Fibroblast of skin of abdomen (primary cell): ENCODE data around the gene PRG2. TPM values are rescaled to one million over a fixed set of nuclear protein-coding genes. Genes with fewer than 3 reads are reported as not detected.

Source experiments
- DNase-seq: peaks from one replicate; pipeline ENCODE4 v3.0.0-alpha.2; 2013
- polyA plus RNA-seq, 2 experiments: library from polyadenylated mRNA; unstranded; fragments of 120-200 nt; gene quantifications; one replicate each; pipeline ENCODE4 v1.2.1, GENCODE V29; 2013; ENCODE audit not compliant: insufficient read length in 2 of 2

Gene PRG2, protein sequence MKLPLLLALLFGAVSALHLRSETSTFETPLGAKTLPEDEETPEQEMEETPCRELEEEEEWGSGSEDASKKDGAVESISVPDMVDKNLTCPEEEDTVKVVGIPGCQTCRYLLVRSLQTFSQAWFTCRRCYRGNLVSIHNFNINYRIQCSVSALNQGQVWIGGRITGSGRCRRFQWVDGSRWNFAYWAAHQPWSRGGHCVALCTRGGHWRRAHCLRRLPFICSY
- not detected for polyA plus RNA-seq (2013, experiment 1 of 2; ENCODE audit: insufficient read length)
- polyA plus RNA-seq (2013, experiment 2 of 2; ENCODE audit: insufficient read length), result not detected

GRCh38 chr11:57390535-57390934, at the start of gene PRG2:
Gene PRG2, minus strand, starts transcription at chr11:57390650. Its CDS starts 706 bp downstream, at chr11:57389944.
- DNase-seq, result no peak

- DNase-seq, result no peak
Observed at GRCh38 chr11:57439786-57440185, 49.3 kb upstream of the PRG2 start.

DNA sequence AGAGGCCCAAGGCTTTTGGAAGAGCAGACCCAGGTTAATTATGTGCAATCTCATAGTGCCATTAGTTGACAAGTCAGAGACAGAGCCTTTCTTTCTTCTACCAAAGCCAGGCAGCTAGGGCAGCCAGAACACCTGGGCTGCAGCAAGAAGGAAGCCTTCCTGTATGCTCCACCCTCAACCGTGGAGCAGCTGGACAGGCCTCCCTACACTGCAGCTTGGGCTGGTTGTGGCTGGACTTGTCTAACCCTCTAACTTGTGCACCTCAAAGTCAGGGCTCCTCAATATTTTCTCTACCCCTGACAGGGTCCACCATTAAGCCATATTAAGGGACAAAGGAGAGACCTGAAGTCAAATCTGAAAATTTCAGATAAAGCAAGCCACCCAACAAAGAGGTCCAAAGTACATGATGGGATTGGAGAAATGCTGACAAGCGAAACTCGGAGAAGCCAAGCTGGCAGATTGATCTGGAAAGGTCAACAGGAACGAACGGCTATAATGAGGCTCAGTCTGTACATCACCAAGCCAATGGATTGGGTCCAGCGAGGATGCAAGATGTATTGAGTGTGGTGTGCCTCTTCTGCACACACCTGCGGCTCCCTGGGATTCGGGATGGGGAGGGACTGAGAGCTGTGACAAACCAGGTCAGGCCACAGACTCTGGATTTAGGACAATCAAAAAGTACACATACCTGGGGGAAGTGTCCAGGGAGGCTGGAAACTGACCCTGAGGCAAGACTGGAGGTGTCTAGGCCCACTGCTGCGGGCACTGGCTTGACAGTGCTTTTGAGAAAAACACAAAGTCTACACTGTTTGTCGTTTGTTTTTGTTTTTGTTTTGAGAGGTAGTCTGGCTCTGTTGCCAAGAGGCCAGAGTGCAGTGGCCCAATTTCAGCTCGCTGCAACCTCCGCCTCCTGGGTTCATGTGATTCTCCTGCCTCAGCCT, 48.2 kb upstream of the PRG2 start:
- no peak for DNase-seq

GRCh38 chr11:57436031-57436430, 45.6 kb upstream of the PRG2 start:
- no peak for DNase-seq

DNA sequence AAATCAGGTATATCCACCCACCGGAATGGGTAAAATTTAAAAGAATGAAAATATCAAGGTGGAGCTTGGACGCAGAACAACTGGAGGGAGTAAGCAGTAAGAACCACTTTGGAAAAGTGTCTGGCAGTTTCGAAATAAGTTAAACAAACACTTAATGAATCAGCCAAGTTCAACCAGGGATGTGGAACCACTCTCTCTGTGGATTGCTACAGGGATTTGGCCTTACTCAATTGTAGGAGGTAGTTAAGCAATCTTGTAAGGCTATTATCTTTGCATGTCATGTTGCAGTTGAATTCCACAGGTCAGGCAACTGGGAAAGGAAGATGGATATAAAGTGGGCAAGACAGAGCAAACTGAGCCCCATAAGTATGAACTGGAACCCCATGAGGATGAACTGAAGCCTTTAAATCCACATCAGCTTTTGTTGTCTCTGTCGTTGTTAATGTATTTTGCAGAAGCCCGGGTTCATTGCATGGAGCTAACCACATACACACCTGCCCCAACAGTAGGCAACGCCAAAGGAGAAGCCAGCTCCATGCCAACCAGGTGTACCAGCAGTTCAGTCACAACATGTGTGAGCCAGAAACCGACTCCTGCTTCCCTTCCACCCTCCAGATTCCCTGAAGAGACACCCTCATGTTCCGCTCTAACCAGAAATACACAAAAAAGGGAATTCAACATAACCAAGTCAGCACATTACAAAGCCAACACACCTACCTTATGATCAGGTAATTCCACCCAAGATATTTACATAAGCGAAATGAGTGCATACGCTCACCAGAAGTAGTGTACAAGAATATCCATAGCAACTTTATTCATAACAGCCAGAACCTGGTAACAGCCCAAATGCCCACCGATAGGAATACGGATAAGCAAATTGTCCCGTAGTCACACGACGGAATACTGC, 44.4 kb upstream of the PRG2 start:
- peak; percentile 89 for DNase-seq

DNA sequence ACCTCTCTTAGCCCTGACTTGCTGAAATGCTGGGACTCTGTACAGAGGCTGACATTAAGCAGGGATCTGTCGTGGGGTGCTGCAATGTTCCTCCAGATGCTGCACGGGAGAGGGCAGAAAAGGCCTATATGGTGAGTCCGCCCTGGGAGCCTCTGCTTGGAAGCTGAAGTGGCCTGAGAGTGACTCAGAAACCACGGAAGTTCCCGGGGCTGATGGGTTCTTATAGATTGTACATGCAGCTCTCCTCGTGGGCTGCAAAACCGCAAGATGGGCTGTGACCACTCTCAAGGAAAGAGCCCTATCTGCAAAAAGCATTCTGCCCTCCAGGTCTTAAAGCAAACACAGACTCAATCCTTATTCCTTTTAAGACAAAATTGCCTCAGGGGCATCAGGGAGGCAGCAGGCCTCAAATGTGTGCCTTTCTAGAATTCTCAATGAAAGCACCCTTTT, 42.3 kb upstream of the PRG2 start:
- peak; percentile 83 for DNase-seq

DNA sequence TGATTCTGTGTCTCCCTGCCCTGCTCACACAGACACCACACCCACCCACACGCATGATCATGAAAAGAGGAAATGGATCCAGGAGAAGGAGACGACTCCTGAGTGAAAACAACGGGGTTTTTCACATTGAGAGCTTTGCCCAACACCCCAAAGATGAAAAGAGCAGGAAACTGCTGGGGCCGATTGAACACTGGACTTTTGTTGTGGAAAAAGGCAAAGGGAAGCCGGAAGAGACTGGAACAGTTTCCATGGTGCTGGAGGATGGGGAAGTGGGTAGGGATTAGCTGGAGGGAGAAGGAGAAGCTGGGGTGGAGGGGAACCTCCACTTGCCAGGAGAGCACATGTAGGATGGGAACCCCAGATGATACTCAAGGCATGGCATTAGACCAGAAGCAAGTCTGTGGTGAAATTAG, 41.7 kb upstream of the PRG2 start:
- DNase-seq, result no peak

DNA sequence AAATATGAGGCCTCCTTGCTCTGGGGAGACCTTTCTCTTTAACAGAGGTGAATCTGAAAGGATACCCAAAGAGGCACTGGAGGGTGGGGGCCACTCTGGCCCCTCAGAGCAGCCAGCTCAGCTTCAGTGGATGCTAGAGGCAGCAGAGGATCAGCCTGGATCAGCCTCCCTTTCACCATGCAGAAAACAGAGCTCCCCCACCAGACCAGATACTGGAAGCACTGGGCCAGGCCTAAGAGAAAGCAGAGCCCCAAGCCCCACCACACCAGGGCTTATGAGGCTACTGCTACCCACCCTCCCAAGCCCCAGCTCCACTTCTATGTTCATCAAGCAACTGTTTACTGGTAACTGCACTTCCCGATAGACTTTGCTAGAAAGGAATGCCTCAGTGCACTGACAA, 40.5 kb upstream of the PRG2 start:
- DNase-seq, result no peak

DNA sequence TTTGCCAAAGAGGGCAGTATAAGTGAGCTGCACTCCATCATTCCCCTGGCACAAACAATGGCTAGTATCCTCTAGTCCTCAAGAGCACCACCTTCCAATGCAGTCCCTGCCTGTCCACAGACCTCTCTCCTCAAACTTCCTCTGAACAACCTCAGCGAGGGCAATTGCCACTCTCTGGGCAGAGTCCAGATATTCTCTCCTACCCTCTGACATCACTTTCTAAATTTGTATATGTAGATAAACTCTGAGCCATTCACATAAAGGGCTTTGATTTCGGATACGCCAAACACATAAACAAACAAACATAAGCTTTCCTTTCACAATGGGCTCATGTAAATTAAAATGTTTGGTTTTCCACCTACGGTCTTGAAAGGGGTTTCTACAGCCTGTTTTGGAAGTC, 39.5 kb upstream of the PRG2 start:
- no peak for DNase-seq

DNA sequence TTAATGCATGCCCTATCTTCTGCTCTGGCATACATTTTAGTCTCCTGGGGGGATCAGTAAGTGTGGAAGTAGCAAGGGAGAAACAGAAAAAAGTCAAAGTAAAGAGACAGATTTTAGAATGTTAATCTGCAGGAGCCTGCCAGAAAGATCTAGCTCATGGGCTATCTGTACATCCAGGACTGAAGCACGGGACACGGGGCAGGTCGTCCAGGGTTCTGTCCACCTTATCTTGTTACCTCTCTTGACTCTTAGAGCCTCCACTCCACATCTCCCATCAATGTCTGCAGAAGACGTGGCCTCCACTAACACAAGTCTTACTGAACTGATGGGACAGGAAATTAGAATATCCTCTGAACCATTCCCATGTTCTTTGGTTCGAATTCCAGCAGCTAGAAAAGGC, 38.2 kb upstream of the PRG2 start:
- DNase-seq, result no peak

DNA sequence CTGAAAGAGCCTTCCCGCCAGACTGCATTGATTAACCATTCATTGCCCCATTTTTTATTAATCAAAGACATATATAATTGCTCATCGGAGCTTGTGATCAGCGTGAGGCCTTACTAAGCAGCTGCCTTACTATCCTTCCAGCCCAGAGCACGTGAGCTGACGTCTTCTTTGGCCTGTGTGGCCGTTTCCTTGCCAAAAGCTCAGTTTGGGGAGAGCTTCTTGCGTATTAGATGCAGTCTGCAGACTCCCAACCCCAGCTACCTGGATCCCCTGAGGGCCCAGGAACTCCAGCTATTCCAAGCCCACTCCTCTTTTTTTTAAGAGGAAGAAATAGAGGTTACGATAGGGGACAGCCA, 37.3 kb upstream of the PRG2 start:
- no peak for DNase-seq

DNA sequence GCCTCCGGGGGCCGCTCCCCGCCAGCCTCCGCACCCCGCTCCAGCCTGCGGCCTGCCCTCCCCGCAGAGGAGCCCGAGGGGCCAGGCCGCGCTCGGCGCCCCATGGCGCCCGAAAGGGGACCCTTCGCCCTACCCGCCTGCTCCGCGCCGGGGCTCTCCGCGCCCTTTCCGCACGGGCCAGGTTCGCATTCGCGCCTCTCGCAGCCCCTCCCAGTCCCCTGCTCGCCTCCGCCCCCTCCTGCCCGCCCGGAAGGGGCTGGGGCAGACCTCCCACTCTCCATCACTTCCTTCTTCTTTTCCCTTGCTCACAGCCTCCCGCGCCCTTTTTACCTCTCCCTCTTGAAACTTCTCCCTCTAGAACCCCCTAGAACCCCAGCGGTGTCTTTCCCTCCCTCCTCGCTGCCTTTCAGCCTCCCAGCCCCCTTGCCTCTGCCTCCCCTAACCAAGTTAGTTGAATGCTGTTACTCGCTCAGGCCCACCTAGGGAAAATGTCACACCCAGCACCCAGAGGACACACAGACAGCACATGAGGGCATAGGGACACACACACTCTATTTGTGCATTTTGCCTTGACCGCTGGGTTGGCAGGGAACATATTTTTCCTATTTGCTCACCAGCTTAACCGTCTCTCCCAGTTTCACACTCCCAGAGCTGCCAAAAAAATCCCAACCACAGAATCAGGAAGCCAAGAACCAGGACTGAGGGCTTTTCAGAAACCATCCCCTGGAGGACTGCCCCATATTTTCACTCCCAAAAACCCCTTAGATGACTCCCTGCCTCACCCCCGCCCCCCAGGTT, 36.7 kb upstream of the PRG2 start, which contains the start of gene SLC43A3:
SLC43A3 (minus strand) TSS at position 193 of the 798 bp plus-strand sequence. CDS start 949 bp downstream, outside the sequence.
- DNase-seq, result peak; percentile 93

GRCh38 chr11:57426439-57426928, 36.0 kb upstream of the PRG2 start:
- no peak for DNase-seq

- DNase-seq, result no peak
Observed at GRCh38 chr11:57425565-57426438, 35.4 kb upstream of the PRG2 start.

- peak; percentile 89 for DNase-seq
Observed at GRCh38 chr11:57424792-57425564, 34.5 kb upstream of the PRG2 start.

DNA sequence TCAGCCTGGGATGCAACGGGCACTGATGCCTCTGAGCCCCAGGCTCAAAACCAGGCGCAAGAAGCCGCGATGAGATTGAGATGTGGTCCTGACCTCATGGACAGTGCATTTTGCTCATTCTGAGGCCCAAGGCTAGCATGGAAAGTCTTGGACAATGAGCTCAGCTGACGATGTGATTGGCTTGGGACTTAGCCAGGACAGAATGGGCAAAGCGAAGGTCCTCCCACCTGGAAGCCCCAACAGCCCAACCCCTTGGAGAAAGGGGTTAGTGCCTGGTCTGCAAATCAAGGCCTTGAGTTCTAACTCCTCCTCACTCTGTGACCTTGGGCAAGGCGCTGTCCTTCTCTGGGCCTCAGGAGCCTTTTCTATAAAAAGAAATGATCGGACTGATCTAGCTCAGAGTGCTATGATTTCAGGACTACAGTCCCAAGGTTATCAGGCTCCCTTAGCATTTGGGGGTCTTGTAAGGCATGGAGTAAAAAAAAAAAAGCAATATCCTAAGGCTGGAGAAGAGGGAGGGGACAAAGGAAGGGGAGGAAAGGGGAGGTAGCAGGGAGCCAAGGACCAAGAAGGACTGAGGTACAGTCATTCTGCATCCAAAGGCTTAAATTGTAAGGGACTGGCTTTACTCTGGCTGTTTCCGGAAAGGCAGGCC, 33.8 kb upstream of the PRG2 start:
- no peak for DNase-seq

GRCh38 chr11:57422669-57423068, 32.2 kb upstream of the PRG2 start:
- no peak for DNase-seq

- no peak for DNase-seq
Observed at GRCh38 chr11:57421805-57422204, 31.4 kb upstream of the PRG2 start.

DNA sequence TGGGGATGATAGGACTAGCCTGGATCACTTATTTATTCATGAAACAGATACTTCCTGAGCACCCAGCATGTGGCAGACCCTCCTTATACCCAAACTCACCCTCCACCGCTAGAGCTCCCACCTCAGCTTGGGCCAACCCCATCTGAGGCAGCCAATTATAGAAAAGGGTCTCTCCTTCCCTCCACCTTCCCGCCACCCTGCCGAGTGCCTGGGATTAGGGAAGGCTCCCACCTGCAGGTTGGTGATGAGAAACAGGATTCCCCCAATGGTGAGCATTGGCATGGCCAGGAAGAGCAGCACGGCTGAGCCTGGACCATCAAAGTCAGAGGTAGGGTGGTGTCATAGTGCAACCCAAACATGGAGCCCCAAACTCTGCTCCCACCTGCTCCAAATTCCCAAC, 30.6 kb upstream of the PRG2 start:
- DNase-seq, result no peak
